Upper lobe of right lung (tissue), 1 donor: ENCODE measurements around the gene ARID1B. TPM values are rescaled to one million over a fixed set of nuclear protein-coding genes. Genes with fewer than 3 reads are reported as not detected.
A peak's percentile ranks its signal among the peaks of the same experiment; 100 is the strongest.

Experiments
- ATAC-seq: fragments of 200-7000 bp; cut with Tn5 transposase; one replicate; pipeline ENCODE4 v1.9.1; 2020; ENCODE audit warnings: mild to moderate bottlenecking, moderate library complexity
- DNase-seq: peaks from one replicate; pipeline ENCODE4 v3.0.0-alpha.2; 2020
- H3K27ac ChIP-seq: fragments of 200-600 bp; one replicate; pipeline ENCODE4 v1.8.0; 2022
- H3K27me3 ChIP-seq: fragments of 200-600 bp; one replicate; pipeline ENCODE4 v1.8.0; 2022; ENCODE audit warnings: mild to moderate bottlenecking
- H3K36me3 ChIP-seq: fragments of 200-600 bp; one replicate; pipeline ENCODE4 v1.8.0; 2022
- H3K4me1 ChIP-seq: fragments of 200-600 bp; one replicate; pipeline ENCODE4 v1.8.0; 2022
- H3K4me3 ChIP-seq: fragments of 200-600 bp; one replicate; pipeline ENCODE4 v1.8.0; 2022; ENCODE audit warnings: mild to moderate bottlenecking
- H3K9me3 ChIP-seq: fragments of 200-600 bp; one replicate; pipeline ENCODE4 v1.8.0; 2022
- intact Hi-C: fragments of 100-400 bp; cut with DNase I; formaldehyde crosslinking; loops from one replicate; pipeline ENCODE4 v1.11.0; 2022
- total RNA-seq: library from RNA; stranded (reverse); fragmentation: NEBNext Ultra II Directional; extraction: Animal tissue kit (Norgen Biotek cat#: 25700); gene quantifications from one replicate; pipeline ENCODE4 v1.2.1, GENCODE V29; 2021
- TF ChIP-seq, protein P1 (sequence below): fragments of 200-600 bp; IDR thresholded peaks from one replicate; pipeline ENCODE4 v1.8.0; 2022; ENCODE audit warnings: antibody characterized with exemption
- donor health status: DM: no; HTN: yes; CAD: no; lungs with severe emphysema.

ARID1B gene
- total RNA-seq, 1 donor from 2014 or later: 80.4 TPM

DNA sequence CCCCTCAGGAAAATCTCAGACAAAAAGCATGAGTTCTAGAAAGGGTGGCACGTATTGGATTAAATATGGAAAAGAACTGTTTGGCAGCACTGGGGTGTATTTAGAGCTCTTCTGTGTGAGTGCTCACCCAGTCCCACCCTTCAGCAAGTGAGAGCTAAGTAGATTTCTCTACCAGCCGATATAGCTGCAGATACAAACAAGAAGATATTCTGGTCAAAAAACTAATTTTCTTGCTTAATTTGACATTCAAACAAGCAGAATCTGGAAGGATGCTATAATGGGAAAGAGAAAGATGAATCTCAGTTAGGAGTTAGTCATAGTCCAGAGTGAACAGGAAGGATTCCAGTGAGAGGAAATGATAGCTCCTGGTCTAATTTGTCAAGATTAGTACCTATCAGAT is 314.1 kb downstream of the ARID1B start:
- no peak for ATAC-seq
- Histone ChIP-seq H3K27me3 (no peaks in the 10 kb centered on the region), H3K4me1 (peaks cover 28% of the 10 kb centered on the region), H3K4me3 (no peak overlapping the region), H3K9me3 (no peaks in the 10 kb centered on the region), H3K27ac (no peak overlapping the region), H3K36me3 (peaks cover 5% of the 10 kb centered on the region)
- TF ChIP-seq, protein P1, sequence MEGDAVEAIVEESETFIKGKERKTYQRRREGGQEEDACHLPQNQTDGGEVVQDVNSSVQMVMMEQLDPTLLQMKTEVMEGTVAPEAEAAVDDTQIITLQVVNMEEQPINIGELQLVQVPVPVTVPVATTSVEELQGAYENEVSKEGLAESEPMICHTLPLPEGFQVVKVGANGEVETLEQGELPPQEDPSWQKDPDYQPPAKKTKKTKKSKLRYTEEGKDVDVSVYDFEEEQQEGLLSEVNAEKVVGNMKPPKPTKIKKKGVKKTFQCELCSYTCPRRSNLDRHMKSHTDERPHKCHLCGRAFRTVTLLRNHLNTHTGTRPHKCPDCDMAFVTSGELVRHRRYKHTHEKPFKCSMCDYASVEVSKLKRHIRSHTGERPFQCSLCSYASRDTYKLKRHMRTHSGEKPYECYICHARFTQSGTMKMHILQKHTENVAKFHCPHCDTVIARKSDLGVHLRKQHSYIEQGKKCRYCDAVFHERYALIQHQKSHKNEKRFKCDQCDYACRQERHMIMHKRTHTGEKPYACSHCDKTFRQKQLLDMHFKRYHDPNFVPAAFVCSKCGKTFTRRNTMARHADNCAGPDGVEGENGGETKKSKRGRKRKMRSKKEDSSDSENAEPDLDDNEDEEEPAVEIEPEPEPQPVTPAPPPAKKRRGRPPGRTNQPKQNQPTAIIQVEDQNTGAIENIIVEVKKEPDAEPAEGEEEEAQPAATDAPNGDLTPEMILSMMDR: no peak
- no peak for DNase-seq
- intact Hi-C loops: no loop called here

DNA sequence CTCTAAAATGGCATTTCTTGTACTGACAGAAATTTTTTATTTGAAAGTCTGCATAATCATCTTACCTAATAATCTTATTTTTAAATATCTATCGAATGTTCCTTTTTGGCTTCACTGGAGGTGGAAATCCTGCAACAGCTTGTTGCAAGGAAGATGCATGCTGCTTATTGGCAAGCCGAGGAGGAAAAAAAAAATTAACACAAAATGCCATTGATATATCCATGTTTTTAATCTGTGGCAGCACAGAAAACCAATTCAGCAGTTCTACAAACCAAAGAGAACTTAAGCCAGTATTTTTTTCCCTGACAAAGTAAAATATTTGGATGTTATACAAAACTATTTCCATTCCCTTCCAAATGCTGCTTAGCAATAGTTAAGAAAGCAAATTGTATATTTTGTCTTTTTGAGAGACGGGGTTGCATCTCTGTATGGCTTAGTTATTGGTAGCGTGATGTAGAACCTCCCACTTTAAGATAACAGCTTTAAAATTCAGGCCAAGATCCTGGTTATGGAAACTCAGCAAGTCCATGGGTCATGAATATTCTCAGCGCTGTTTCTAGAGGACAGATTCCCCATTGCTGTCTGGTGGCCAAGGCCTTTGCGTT is 314.8 kb downstream of the ARID1B start:
- no peak overlapping the region for H3K27ac ChIP-seq
- intact Hi-C loops: no loop called here
- H3K9me3 ChIP-seq: no peaks in the 10 kb centered on the region
- H3K4me1 ChIP-seq: peaks cover 28% of the 10 kb centered on the region
- H3K36me3 ChIP-seq: peaks cover 5% of the 10 kb centered on the region
- ATAC-seq: no peak
- H3K27me3 ChIP-seq: no peaks in the 10 kb centered on the region
- TF ChIP-seq, protein P1: no peak
- no peak overlapping the region for H3K4me3 ChIP-seq
- DNase-seq: no peak

DNA sequence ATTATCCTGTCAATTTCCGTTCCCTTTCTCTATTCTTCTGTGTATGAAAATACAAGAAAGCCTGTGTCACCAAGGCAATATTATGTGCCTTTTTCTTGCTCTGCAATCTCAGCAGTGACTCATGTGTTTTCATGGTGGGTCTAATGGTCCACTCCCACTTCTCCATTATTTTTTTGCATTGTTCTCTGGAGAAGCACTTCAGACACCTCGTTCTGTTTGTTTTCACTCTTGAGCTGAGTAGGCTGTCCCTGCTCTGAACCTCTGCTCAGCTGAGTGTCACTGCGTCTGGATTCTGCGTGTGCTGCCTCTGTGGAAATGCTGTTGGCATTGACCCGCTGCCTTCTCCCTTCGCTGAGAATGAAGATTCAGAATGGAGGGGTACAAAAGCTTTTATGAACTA is 315.6 kb downstream of the ARID1B start:
- Histone ChIP-seq H3K4me1 (peaks cover 28% of the 10 kb centered on the region), H3K4me3 (no peak overlapping the region), H3K36me3 (peaks cover 5% of the 10 kb centered on the region), H3K27ac (no peak overlapping the region), H3K9me3 (no peaks in the 10 kb centered on the region), H3K27me3 (no peaks in the 10 kb centered on the region)
- DNase-seq: no peak
- peak; percentile 56 for ATAC-seq
- intact Hi-C loops: no loop called here
- TF ChIP-seq, protein P1: no peak

DNA sequence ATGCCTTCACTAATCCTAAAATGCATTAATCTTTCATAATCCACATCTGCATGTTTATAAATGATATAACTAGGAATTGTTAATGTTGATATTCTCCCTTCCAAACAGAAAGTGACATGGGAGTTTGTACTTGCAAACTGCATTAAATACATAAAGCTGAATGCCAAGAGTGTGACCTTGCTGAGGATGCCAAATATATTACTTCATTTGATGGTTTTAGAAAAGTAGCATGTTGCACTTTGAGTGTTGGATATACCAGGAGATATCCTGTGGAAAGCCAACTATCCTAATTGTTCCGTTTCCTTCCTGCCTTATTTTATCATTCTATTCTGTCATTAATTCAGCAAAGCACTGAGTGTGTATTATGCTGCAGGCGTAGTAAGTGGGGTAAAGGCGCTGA is 316.4 kb downstream of the ARID1B start:
- intact Hi-C loops: no loop called here
- Histone ChIP-seq H3K9me3 (no peaks in the 10 kb centered on the region), H3K36me3 (peaks cover 5% of the 10 kb centered on the region), H3K4me3 (no peak overlapping the region), H3K27me3 (no peaks in the 10 kb centered on the region), H3K4me1 (peaks cover 28% of the 10 kb centered on the region), H3K27ac (no peak overlapping the region)
- ATAC-seq (no peak), DNase-seq (no peak)
- TF ChIP-seq, protein P1: no peak

DNA sequence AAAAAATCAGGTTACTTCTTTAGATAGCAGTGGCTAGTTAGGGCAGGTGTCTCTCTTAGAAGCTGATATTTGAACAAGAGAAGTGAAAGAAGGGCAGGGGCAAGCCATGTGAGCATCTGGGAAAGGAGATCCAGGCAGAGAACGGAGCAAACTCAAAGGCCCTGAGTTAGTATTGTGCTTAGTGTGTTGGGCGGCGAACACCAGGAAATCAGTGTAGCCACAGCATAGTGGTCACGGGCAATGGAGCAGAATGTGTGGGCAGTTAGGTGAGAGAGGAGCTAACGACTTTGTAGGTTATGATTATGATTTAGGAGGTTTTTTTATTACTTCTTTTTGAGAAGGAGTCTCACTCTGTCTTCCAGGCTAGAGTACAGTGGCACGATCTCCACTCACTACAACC is 316.9 kb downstream of the ARID1B start:
- Histone ChIP-seq H3K27ac (no peak overlapping the region), H3K4me1 (peaks cover 24% of the 10 kb centered on the region), H3K36me3 (peaks cover 5% of the 10 kb centered on the region), H3K9me3 (no peaks in the 10 kb centered on the region), H3K4me3 (no peak overlapping the region), H3K27me3 (no peaks in the 10 kb centered on the region)
- DNase-seq (no peak), ATAC-seq (no peak)
- intact Hi-C loops: no loop called here
- TF ChIP-seq, protein P1: no peak

DNA sequence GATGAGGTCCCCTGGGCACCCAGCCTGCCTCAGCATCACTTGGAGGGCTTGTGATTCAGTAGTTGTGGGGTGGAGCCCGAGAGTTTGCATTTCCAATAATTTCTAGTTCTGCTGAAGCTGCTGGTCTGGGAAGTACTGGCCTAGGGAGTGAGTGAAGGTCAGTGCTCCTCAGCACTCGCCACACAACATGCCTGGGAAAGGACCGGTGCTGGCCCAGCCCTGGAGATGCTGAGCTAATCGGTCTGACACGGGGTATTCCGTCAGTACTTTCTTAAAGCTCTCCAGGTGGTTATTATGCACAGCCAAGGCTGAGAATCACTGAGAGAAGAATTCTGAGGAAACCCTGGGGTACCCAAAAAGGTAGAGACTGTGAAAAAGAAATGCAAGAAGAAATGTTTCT is 317.9 kb downstream of the ARID1B start:
- H3K4me1 ChIP-seq: peaks cover 29% of the 10 kb centered on the region
- peaks cover 5% of the 10 kb centered on the region for H3K36me3 ChIP-seq
- no peaks in the 10 kb centered on the region for H3K27me3 ChIP-seq
- intact Hi-C loops: no loop called here
- ATAC-seq: no peak
- no peak overlapping the region for H3K4me3 ChIP-seq
- no peak for DNase-seq
- no peaks in the 10 kb centered on the region for H3K9me3 ChIP-seq
- TF ChIP-seq, protein P1: no peak
- no peak overlapping the region for H3K27ac ChIP-seq
